SU-DHL-6 (cell line): Measurements from ENCODE around the gene PPP2R2B.

Experiments
- CTCF ChIP-seq: fragments of 200-600 bp; sonication (generic); IDR thresholded peaks from one replicate; pipeline ENCODE4 v1.5.1; 2017; ENCODE audit warnings: antibody characterized with exemption, mild to moderate bottlenecking, low read length, moderate library complexity; ENCODE audit not compliant: insufficient read depth, poor library complexity, severe bottlenecking
- EZH2phosphoT487 ChIP-seq: fragments of 200-600 bp; sonication (generic), shearing (Covaris generic); conservative IDR thresholded peaks from 2 replicates; pipeline ENCODE4 v1.6.1; 2018; ENCODE audit warnings: mild to moderate bottlenecking, antibody characterized with exemption, low read length, moderate library complexity, mixed read lengths

GRCh38 chr5:146832985-146833732 lies 45.4 kb downstream of the PPP2R2B start:
- TF ChIP-seq CTCF: no peak
- TF ChIP-seq EZH2phosphoT487: no peak
